OCI-M2 (cell line): ENCODE data around the gene GRAMD1A.
A peak's percentile ranks its signal among the peaks of the same experiment; 100 is the strongest.
"Not testable (repeated sequence)": the region's sequence is repeated elsewhere in the genome, so short reads cannot be mapped to it uniquely, and the experiment has no call there.

ENCODE experiments used
- DNase-seq: peaks from one replicate; lab custom pipeline; 2025; ENCODE audit not compliant: unreplicated experiment; lab: John Stamatoyannopoulos, UW

GRAMD1A gene

GRCh38 chr19:35034005-35034502 is 33.9 kb downstream of the GRAMD1A start:
- no peak for DNase-seq

- no peak for DNase-seq
These were observed 34.7 kb downstream of the GRAMD1A start for GRCh38 chr19:35034588-35035382.

GRCh38 chr19:35037716-35038622 is 37.8 kb downstream of the GRAMD1A start:
- no peak for DNase-seq

- DNase-seq: no peak
These were observed 38.7 kb downstream of the GRAMD1A start for GRCh38 chr19:35038623-35039512.

- no peak for DNase-seq
These were observed 40.0 kb downstream of the GRAMD1A start for GRCh38 chr19:35039881-35040825.

- DNase-seq: no peak
These were observed 40.9 kb downstream of the GRAMD1A start for GRCh38 chr19:35040826-35041547.

- no peak for DNase-seq
These were observed 41.5 kb downstream of the GRAMD1A start, which contains the start of gene HPN for GRCh38 chr19:35041548-35042055. HPN (plus strand) TSS chr19:35041721; CDS start chr19:35042507, 786 bp downstream.

GRCh38 chr19:35042056-35042730 is 42.1 kb downstream of the GRAMD1A start:
- no peak for DNase-seq

GRCh38 chr19:35042954-35043604 is 43.0 kb downstream of the GRAMD1A start:
- DNase-seq: no peak

- no peak for DNase-seq
These were observed 43.8 kb downstream of the GRAMD1A start for GRCh38 chr19:35043906-35044305.

- DNase-seq: peak; percentile 80
These were observed 44.4 kb downstream of the GRAMD1A start for GRCh38 chr19:35044317-35045117.

- no peak for DNase-seq
These were observed 45.7 kb downstream of the GRAMD1A start for GRCh38 chr19:35045667-35046300.

- DNase-seq: no peak
These were observed 46.3 kb downstream of the GRAMD1A start for GRCh38 chr19:35046461-35046860.

- no peak for DNase-seq
These were observed 48.8 kb downstream of the GRAMD1A start for GRCh38 chr19:35048911-35049411.

- no peak for DNase-seq
These were observed 49.3 kb downstream of the GRAMD1A start for GRCh38 chr19:35049456-35049855.

GRCh38 chr19:35050662-35051061 is 50.5 kb downstream of the GRAMD1A start:
- DNase-seq: not testable (repeated sequence)
